HepG2 (cell line): ENCODE data around the gene EGLN2. TPM values are rescaled to one million over a fixed set of nuclear protein-coding genes. Genes with fewer than 3 reads are reported as not detected.

ENCODE experiments used
- CBX1 ChIP-seq: IDR thresholded peaks from one replicate; pipeline ENCODE4 v1.6.1; 2016; ENCODE audit warnings: antibody characterized with exemption, low read depth
- CCDC6 ChIP-seq: sonication (generic); formaldehyde crosslinking; IDR thresholded peaks from 2 replicates; pipeline ENCODE4 v1.8.1; 2022; ENCODE audit warnings: mild to moderate bottlenecking, missing genetic modification reagents, moderate library complexity
- FOXK1 ChIP-seq: sonication (generic); formaldehyde crosslinking; IDR thresholded peaks from 2 replicates; pipeline ENCODE4 v1.4.0; 2020; ENCODE audit warnings: low read depth, missing genetic modification reagents, borderline replicate concordance
- GABPB1 ChIP-seq: IDR thresholded peaks from 2 replicates; pipeline ENCODE4 v1.6.1; 2016; ENCODE audit warnings: mild to moderate bottlenecking, missing genetic modification reagents, moderate library complexity, missing compliant biosample characterization
- HDAC1 ChIP-seq: sonication (generic); formaldehyde crosslinking; IDR thresholded peaks from 2 replicates; pipeline ENCODE4 v1.5.1; 2020; ENCODE audit warnings: mild to moderate bottlenecking, missing genetic modification reagents
- KAT8 ChIP-seq: IDR thresholded peaks from 2 replicates; pipeline ENCODE4 v1.6.1; 2016; ENCODE audit warnings: missing genetic modification reagents, missing compliant biosample characterization
- KDM2A ChIP-seq: sonication (generic); formaldehyde crosslinking; IDR thresholded peaks from 2 replicates; pipeline ENCODE4 v1.4.0; 2020; ENCODE audit warnings: low read depth, missing genetic modification reagents, borderline replicate concordance
- MIER3 ChIP-seq: IDR thresholded peaks from 2 replicates; pipeline ENCODE4 v1.6.1; 2016; ENCODE audit warnings: missing compliant biosample characterization, borderline replicate concordance
- NFYB ChIP-seq: sonication (generic); formaldehyde crosslinking; IDR thresholded peaks from 2 replicates; pipeline ENCODE4 v1.4.0; 2020; ENCODE audit warnings: missing genetic modification reagents
- POLR2G ChIP-seq: fragments of 200-400 bp; formaldehyde crosslinking; IDR thresholded peaks from 2 replicates; pipeline ENCODE4 v1.6.1; 2018; ENCODE audit warnings: mild to moderate bottlenecking, low read depth, low read length, moderate library complexity
- RBM39 ChIP-seq: fragments of 200-400 bp; formaldehyde crosslinking; IDR thresholded peaks from one replicate; pipeline ENCODE4 v1.6.1; 2018; ENCODE audit warnings: antibody characterized with exemption, mild to moderate bottlenecking, low read depth, low read length; ENCODE audit not compliant: poor library complexity, severe bottlenecking
- SALL1 ChIP-seq: sonication (generic); formaldehyde crosslinking; IDR thresholded peaks from 2 replicates; pipeline ENCODE4 v1.8.0; 2022; ENCODE audit warnings: mild to moderate bottlenecking, missing genetic modification reagents
- SALL2 ChIP-seq: sonication (generic); formaldehyde crosslinking; IDR thresholded peaks from 2 replicates; pipeline ENCODE4 v1.8.1; 2023; ENCODE audit warnings: mild to moderate bottlenecking, missing genetic modification reagents, inconsistent platforms
- SP1 ChIP-seq, 2 experiments: fragments of 450-650 bp in 1 of 2; sonication (generic) in 1 of 2; formaldehyde crosslinking in 1 of 2; IDR thresholded peaks; 2 replicates each; pipeline versions ENCODE4 v1.4.0 to v1.6.1; 2016 to 2020; ENCODE audit warnings: missing genetic modification reagents in 1 of 2
- STAT5B ChIP-seq: sonication (generic); formaldehyde crosslinking; IDR thresholded peaks from 2 replicates; pipeline ENCODE4 v1.4.0; 2020; ENCODE audit warnings: missing genetic modification reagents
- THAP11 ChIP-seq: IDR thresholded peaks from 2 replicates; pipeline ENCODE4 v1.6.1; 2016; ENCODE audit warnings: missing biosample characterization, missing genetic modification reagents
- THYN1 ChIP-seq: sonication (generic); formaldehyde crosslinking; IDR thresholded peaks from 2 replicates; pipeline ENCODE4 v1.8.1; 2023; ENCODE audit warnings: low read depth, mild to moderate bottlenecking, moderate library complexity, missing genetic modification reagents, borderline replicate concordance
- YY1 ChIP-seq: IDR thresholded peaks from 2 replicates; pipeline ENCODE4 v1.6.1; 2011; ENCODE audit warnings: low read length, low read depth, moderate library complexity, mild to moderate bottlenecking; ENCODE audit not compliant: insufficient read depth, insufficient replicate concordance
- ZFP1 ChIP-seq: IDR thresholded peaks from 2 replicates; pipeline ENCODE4 v1.6.1; 2016
- ZFY ChIP-seq: sonication (generic); formaldehyde crosslinking; IDR thresholded peaks from 2 replicates; pipeline ENCODE4 v1.4.0; 2020; ENCODE audit warnings: missing genetic modification reagents
- ZNF224 ChIP-seq: sonication (generic); formaldehyde crosslinking; IDR thresholded peaks from 2 replicates; pipeline ENCODE4 v1.5.0; 2020; ENCODE audit warnings: mild to moderate bottlenecking, missing genetic modification reagents
- ZNF225 ChIP-seq: sonication (generic); formaldehyde crosslinking; IDR thresholded peaks from 2 replicates; pipeline ENCODE4 v1.4.0; 2020; ENCODE audit warnings: mild to moderate bottlenecking, missing genetic modification reagents
- ZNF230 ChIP-seq: sonication (generic); formaldehyde crosslinking; IDR thresholded peaks from 2 replicates; pipeline ENCODE4 v1.4.0; 2020; ENCODE audit warnings: mild to moderate bottlenecking, missing genetic modification reagents
- ZNF501 ChIP-seq: sonication (generic); formaldehyde crosslinking; IDR thresholded peaks from 2 replicates; pipeline ENCODE4 v1.5.1; 2020; ENCODE audit warnings: mild to moderate bottlenecking, moderate library complexity, missing genetic modification reagents
- ZNF567 ChIP-seq: sonication (generic); formaldehyde crosslinking; IDR thresholded peaks from 2 replicates; pipeline ENCODE4 v1.8.1; 2023; ENCODE audit warnings: mild to moderate bottlenecking, missing genetic modification reagents, borderline replicate concordance
- ZNF891 ChIP-seq: sonication (generic); formaldehyde crosslinking; IDR thresholded peaks from 2 replicates; pipeline ENCODE4 v1.5.0; 2020; ENCODE audit warnings: mild to moderate bottlenecking, missing genetic modification reagents
- polyA plus RNA-seq, 8 experiments: library from polyadenylated mRNA; depleted of rRNA in 3 of 8; stranded (reverse) in 7 of 8; unstranded in 1 of 8; fragments of >200 nt; fragmentation: Illumina TruSeq in 4 of 8; extraction: Trizol in 4 of 8; gene quantifications; 2 replicates each; pipeline versions ENCODE4 v1.2.1 to v1.2.3, GENCODE V29; 2011 to 2016; ENCODE audit warnings: low read depth in 4 of 8, missing spikeins in 1 of 8, mixed read lengths in 1 of 8; ENCODE audit not compliant: insufficient read depth in 1 of 8
- total RNA-seq, 5 experiments: library from RNA; depleted of rRNA; stranded (reverse); fragments of >200 nt; fragmentation: Illumina TruSeq; extraction: Trizol; gene quantifications; 2 replicates each; pipeline ENCODE4 v1.2.3, GENCODE V29; 2016; ENCODE audit warnings: low read depth in 1 of 5
- TF ChIP-seq, protein P1 (sequence below): IDR thresholded peaks from 2 replicates; pipeline ENCODE4 v1.6.1; 2012; ENCODE audit warnings: low read length, improper control_type of control experiment
- TF ChIP-seq, protein P2 (sequence below): IDR thresholded peaks from 2 replicates; pipeline ENCODE4 v1.6.1; 2016; ENCODE audit warnings: mild to moderate bottlenecking, missing biosample characterization, missing genetic modification reagents

The EGLN2 gene
- total and polyA plus RNA-seq, 2 of the 13 experiments (the other 11 are each of a cell fraction or from before 2014, with no cell fraction given) = 16.5 to 40.8 TPM

DNA sequence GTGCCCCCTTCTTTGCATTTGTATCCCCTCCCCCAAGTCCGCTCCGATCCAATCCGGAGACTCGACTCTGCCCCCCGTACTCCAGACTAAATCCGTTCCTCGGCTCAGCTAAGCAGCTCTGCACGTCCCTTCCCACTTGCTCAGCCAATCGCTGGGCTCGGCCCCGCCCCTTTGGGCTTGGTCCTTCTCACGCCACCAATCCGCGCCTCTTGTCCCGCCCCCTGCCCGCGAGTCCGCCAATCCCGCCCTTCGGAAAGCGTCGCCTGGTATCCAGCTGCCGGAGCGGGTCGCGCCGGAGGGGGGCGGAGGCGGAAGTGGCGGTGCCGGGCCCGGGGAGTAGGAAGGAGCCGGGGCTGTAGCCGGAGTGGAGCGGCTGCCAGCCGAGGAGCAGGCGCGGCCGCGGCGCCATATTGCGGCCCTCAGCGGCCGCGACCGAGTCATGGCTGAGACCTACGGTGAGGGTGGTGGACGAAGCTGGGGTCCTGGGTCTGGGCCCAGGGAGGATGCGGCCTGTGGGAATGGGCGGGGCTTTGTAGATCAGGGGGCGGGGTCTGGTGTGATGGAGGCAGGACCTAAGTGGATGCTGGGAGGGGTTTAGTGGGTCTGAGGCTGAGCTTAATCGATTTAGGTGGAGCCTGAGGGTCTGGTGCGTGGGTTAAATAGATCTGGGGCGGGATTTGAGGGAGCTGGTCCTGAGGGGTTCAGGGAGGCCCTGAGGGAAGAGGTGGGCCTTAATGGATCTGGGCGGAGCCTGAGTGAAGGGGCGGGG, 20.9 kb upstream of the EGLN2 start, which contains the start of gene RAB4B (continued):
- peak; percentile 91 for TF ChIP-seq KAT8 (CRISPR knock-in tag)
- TF ChIP-seq, protein P1, sequence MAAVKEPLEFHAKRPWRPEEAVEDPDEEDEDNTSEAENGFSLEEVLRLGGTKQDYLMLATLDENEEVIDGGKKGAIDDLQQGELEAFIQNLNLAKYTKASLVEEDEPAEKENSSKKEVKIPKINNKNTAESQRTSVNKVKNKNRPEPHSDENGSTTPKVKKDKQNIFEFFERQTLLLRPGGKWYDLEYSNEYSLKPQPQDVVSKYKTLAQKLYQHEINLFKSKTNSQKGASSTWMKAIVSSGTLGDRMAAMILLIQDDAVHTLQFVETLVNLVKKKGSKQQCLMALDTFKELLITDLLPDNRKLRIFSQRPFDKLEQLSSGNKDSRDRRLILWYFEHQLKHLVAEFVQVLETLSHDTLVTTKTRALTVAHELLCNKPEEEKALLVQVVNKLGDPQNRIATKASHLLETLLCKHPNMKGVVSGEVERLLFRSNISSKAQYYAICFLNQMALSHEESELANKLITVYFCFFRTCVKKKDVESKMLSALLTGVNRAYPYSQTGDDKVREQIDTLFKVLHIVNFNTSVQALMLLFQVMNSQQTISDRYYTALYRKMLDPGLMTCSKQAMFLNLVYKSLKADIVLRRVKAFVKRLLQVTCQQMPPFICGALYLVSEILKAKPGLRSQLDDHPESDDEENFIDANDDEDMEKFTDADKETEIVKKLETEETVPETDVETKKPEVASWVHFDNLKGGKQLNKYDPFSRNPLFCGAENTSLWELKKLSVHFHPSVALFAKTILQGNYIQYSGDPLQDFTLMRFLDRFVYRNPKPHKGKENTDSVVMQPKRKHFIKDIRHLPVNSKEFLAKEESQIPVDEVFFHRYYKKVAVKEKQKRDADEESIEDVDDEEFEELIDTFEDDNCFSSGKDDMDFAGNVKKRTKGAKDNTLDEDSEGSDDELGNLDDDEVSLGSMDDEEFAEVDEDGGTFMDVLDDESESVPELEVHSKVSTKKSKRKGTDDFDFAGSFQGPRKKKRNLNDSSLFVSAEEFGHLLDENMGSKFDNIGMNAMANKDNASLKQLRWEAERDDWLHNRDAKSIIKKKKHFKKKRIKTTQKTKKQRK = peak; percentile 40; the same call in 1 of the 2 replicates
- TF ChIP-seq ZNF501 = 0 out of 2 replicates have a peak, but pooled peaks have one; percentile 35
- TF ChIP-seq KDM2A (CRISPR knock-in tag) = peak; percentile 90
- TF ChIP-seq FOXK1 = peak; percentile 28; the same call in 1 of the 2 replicates
- TF ChIP-seq ZNF891 (CRISPR knock-in tag) = peak; percentile 35; the same call in 1 of the 2 replicates
- TF ChIP-seq RBM39 = peak; percentile 81
- peak; percentile 94 for TF ChIP-seq GABPB1 (CRISPR knock-in tag)
- TF ChIP-seq SP1 (IDR thresholded peaks at IDR 0.05) = peak; percentile 67
- TF ChIP-seq SP1 (CRISPR knock-in tag; IDR thresholded peaks at IDR 0.05) = peak; percentile 97
- peak; percentile 78 for TF ChIP-seq THAP11 (CRISPR knock-in tag)
- peak; percentile 88 for TF ChIP-seq ZFY
- no peak for TF ChIP-seq SALL1 (CRISPR knock-in tag)
- TF ChIP-seq ZNF230 (CRISPR knock-in tag) = peak; percentile 91
- TF ChIP-seq NFYB = peak; percentile 97
- TF ChIP-seq CCDC6 (CRISPR knock-in tag) = no peak
- 0 out of 2 replicates have a peak, but pooled peaks have one; percentile 60 for TF ChIP-seq ZNF567
- TF ChIP-seq THYN1 (CRISPR knock-in tag) = no peak
- peak; percentile 64; the same call in 1 of the 2 replicates for TF ChIP-seq POLR2G
- TF ChIP-seq ZNF225 (CRISPR knock-in tag) = 0 out of 2 replicates have a peak, but pooled peaks have one; percentile 87
- TF ChIP-seq MIER3 = peak; percentile 16; the same call in 1 of the 2 replicates
- TF ChIP-seq ZNF224 (CRISPR knock-in tag) = 0 out of 2 replicates have a peak, but pooled peaks have one; percentile 63
- TF ChIP-seq YY1 = peak; percentile 85
- peak; percentile 90 for TF ChIP-seq HDAC1 (CRISPR knock-in tag)
- no peak for TF ChIP-seq ZFP1 (CRISPR knock-in tag)
- no peak for TF ChIP-seq STAT5B (CRISPR knock-in tag)
- TF ChIP-seq, protein P2, sequence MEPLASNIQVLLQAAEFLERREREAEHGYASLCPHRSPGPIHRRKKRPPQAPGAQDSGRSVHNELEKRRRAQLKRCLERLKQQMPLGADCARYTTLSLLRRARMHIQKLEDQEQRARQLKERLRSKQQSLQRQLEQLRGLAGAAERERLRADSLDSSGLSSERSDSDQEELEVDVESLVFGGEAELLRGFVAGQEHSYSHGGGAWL = peak; percentile 16; the same call in 1 of the 2 replicates
- no peak for TF ChIP-seq CBX1
- TF ChIP-seq SALL2 (CRISPR knock-in tag) = peak; percentile 77
